KMS-11 (cell line): ENCODE data around the gene SETDB2.

Source experiments
- H2AFZ ChIP-seq: fragments of 200-600 bp; sonication (generic); 2 replicates; pipeline ENCODE4 v1.6.1; 2016; ENCODE audit warnings: antibody characterized with exemption, mixed run types, low read depth
- H3K27ac ChIP-seq: fragments of 200-600 bp; sonication (generic); 2 replicates; pipeline ENCODE4 v1.6.1; 2016; ENCODE audit warnings: mild to moderate bottlenecking, mixed run types
- H3K27me3 ChIP-seq: fragments of 200-600 bp; sonication (generic); 2 replicates; pipeline ENCODE4 v1.6.1; 2017; ENCODE audit warnings: mild to moderate bottlenecking, low read depth, mixed run types, moderate library complexity; ENCODE audit not compliant: insufficient read depth
- H3K36me3 ChIP-seq: fragments of 200-600 bp; sonication (generic); 2 replicates; pipeline ENCODE4 v1.6.1; 2017; ENCODE audit warnings: mild to moderate bottlenecking, mixed run types; ENCODE audit not compliant: insufficient read depth
- H3K4me1 ChIP-seq: fragments of 200-600 bp; sonication (generic); 2 replicates; pipeline ENCODE4 v1.6.1; 2016; ENCODE audit warnings: mild to moderate bottlenecking, low read depth, mixed run types; ENCODE audit not compliant: poor library complexity, severe bottlenecking
- H3K4me2 ChIP-seq: fragments of 200-600 bp; sonication (generic); 2 replicates; pipeline ENCODE4 v1.7.0; 2016; ENCODE audit warnings: mild to moderate bottlenecking, mixed run types
- H3K4me3 ChIP-seq: fragments of 200-600 bp; sonication (generic); IDR thresholded peaks from 2 replicates; pipeline ENCODE4 v1.6.1; 2017; ENCODE audit warnings: low read depth, low read length, mixed read lengths; ENCODE audit not compliant: insufficient read depth
- H3K79me2 ChIP-seq: fragments of 200-600 bp; sonication (generic); 2 replicates; pipeline ENCODE4 v1.6.1; 2016; ENCODE audit warnings: low read depth, mixed run types; ENCODE audit not compliant: insufficient read depth
- H3K9ac ChIP-seq: fragments of 200-600 bp; sonication (generic); 2 replicates; pipeline ENCODE4 v1.6.1; 2016; ENCODE audit warnings: mild to moderate bottlenecking, mixed run types
- H4K20me1 ChIP-seq: fragments of 200-600 bp; sonication (generic); 2 replicates; pipeline ENCODE4 v1.6.1; 2016; ENCODE audit warnings: mild to moderate bottlenecking, mixed run types; ENCODE audit not compliant: insufficient read depth
- TF ChIP-seq, protein P1 (sequence below): fragments of 200-600 bp; sonication (generic); conservative IDR thresholded peaks from 2 replicates; pipeline ENCODE4 v1.6.1; 2017; ENCODE audit warnings: low read depth, mild to moderate bottlenecking, antibody characterized with exemption, low read length, moderate library complexity, mixed read lengths

The SETDB2 gene

DNA sequence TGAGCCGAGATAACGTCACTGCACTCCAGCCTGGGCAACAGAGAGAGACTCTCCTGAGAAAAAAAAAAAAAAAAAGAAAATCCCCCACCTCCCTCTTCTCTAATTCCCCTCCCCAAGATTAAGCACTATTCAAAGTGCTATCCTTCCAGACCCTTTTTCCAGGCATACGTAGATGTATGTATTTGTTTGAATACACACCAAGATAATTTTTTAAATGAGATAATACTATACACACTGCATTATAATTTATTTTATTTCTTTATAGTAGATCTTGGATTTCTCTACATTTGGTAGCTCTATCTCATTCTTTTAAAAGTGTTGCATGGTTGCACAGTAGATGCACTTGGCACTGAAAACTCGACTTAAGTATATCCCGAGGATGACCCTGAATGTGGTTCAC is 32.7 kb upstream of the SETDB2 start:
- Histone ChIP-seq H3K9ac (no peak overlapping the region), H3K36me3 (no peaks in the 10 kb centered on the region), H3K4me2 (no peak overlapping the region), H3K27me3 (no peaks in the 10 kb centered on the region), H3K79me2 (no peaks in the 10 kb centered on the region), H3K4me1 (peaks cover 5% of the 10 kb centered on the region), H3K27ac (no peak overlapping the region), H2AFZ (no peak overlapping the region), H3K4me3 (no peak overlapping the region), H4K20me1 (no peaks in the 10 kb centered on the region)
- TF ChIP-seq, protein P1, sequence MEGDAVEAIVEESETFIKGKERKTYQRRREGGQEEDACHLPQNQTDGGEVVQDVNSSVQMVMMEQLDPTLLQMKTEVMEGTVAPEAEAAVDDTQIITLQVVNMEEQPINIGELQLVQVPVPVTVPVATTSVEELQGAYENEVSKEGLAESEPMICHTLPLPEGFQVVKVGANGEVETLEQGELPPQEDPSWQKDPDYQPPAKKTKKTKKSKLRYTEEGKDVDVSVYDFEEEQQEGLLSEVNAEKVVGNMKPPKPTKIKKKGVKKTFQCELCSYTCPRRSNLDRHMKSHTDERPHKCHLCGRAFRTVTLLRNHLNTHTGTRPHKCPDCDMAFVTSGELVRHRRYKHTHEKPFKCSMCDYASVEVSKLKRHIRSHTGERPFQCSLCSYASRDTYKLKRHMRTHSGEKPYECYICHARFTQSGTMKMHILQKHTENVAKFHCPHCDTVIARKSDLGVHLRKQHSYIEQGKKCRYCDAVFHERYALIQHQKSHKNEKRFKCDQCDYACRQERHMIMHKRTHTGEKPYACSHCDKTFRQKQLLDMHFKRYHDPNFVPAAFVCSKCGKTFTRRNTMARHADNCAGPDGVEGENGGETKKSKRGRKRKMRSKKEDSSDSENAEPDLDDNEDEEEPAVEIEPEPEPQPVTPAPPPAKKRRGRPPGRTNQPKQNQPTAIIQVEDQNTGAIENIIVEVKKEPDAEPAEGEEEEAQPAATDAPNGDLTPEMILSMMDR, result no peak

DNA sequence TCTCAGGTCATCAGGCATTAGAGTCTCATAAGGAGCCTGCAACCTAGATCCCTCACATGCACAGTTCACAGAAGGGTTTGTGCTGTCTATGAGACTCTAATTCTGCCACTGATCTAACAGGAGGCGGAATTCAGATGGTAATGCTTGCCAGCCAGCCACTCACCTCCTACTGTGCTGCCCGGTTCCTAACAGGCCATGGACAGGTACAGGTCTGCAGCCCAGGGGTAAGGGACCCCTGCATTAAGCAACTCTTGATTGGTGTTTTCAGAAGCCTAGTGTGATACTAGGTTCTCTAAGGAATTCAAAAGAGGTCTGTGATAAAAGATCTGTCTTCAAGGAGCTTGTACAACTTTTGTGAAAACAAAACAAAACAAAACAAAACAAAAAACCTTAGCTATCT is 31.3 kb upstream of the SETDB2 start:
- Histone ChIP-seq H3K27ac (no peak overlapping the region), H3K27me3 (no peaks in the 10 kb centered on the region), H3K79me2 (no peaks in the 10 kb centered on the region), H3K4me3 (no peak overlapping the region), H4K20me1 (no peaks in the 10 kb centered on the region), H3K4me2 (no peak overlapping the region), H2AFZ (no peak overlapping the region), H3K9ac (no peak overlapping the region), H3K36me3 (no peaks in the 10 kb centered on the region), H3K4me1 (peaks cover 5% of the 10 kb centered on the region)
- TF ChIP-seq, protein P1, result no peak

DNA sequence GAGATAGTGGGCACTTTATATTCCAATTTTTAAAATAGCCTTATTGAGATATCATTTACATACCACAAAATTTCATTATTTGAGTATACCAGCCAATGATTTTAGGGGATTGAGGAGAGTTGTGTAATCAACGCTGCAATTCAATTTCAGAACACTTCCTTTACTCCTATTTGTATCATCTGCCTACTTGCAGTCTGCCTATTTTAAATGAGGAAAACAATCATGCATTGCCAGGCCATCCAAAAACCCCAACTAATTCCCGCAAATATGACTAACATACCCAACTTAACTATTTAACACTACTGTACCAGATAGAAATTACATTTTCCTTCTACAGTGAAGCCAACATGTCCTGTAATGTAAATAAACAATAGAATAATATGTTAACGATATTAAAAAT is 26.9 kb upstream of the SETDB2 start:
- TF ChIP-seq, protein P1, result no peak
- no peak overlapping the region for H2AFZ ChIP-seq
- H4K20me1 ChIP-seq, result no peaks in the 10 kb centered on the region
- no peaks in the 10 kb centered on the region for H3K36me3 ChIP-seq
- H3K27ac ChIP-seq, result no peak overlapping the region
- no peak overlapping the region for H3K4me2 ChIP-seq
- no peaks in the 10 kb centered on the region for H3K27me3 ChIP-seq
- H3K9ac ChIP-seq, result no peak overlapping the region
- H3K79me2 ChIP-seq, result no peaks in the 10 kb centered on the region
- H3K4me3 ChIP-seq, result no peak overlapping the region
- no peaks in the 10 kb centered on the region for H3K4me1 ChIP-seq

DNA sequence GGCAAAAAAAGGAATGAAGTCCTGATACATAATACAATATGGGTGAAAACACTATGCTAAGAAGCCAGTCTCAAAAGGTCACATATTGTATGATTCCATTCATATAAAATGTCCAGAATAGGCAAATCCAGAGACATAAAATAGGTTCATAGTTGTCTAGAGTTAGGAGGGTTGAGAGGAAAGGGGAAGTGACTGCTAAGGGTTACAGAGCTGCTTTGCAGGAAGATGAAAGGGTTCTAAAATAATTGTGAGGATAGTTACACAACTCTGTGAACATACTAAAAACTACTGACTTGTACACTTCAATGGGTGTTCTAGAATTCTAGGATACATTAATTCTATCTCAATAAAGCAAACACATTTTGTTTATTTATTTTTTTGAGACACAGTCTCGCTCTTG is 25.9 kb upstream of the SETDB2 start:
- no peaks in the 10 kb centered on the region for H3K4me1 ChIP-seq
- H3K4me3 ChIP-seq, result no peak overlapping the region
- TF ChIP-seq, protein P1, result no peak
- H3K36me3 ChIP-seq, result no peaks in the 10 kb centered on the region
- H3K27ac ChIP-seq, result no peak overlapping the region
- no peak overlapping the region for H3K9ac ChIP-seq
- no peaks in the 10 kb centered on the region for H3K27me3 ChIP-seq
- no peak overlapping the region for H2AFZ ChIP-seq
- H3K4me2 ChIP-seq, result no peak overlapping the region
- H4K20me1 ChIP-seq, result no peaks in the 10 kb centered on the region
- no peaks in the 10 kb centered on the region for H3K79me2 ChIP-seq
